IPS-18a (cell line): Measurements from ENCODE around the gene ASB13.

ENCODE experiments used
- H3K27ac ChIP-seq: one replicate; pipeline ENCODE4 v1.5.1; 2013; ENCODE audit warnings: low read length
- H3K27me3 ChIP-seq: one replicate; pipeline ENCODE4 v1.6.1; 2013; ENCODE audit warnings: mild to moderate bottlenecking, low read length; ENCODE audit not compliant: control insufficient read depth, insufficient read depth
- H3K36me3 ChIP-seq: one replicate; pipeline ENCODE4 v1.6.1; 2013; ENCODE audit warnings: low read depth, low read length; ENCODE audit not compliant: control insufficient read depth
- H3K4me1 ChIP-seq: one replicate; pipeline ENCODE4 v1.6.1; 2013; ENCODE audit warnings: low read depth, low read length; ENCODE audit not compliant: control insufficient read depth
- H3K4me3 ChIP-seq: one replicate; pipeline ENCODE4 v1.5.1; 2013; ENCODE audit warnings: low read length
- H3K9ac ChIP-seq: one replicate; pipeline ENCODE4 v1.6.1; 2013; ENCODE audit warnings: mild to moderate bottlenecking, low read length, moderate library complexity
- H3K9me3 ChIP-seq: one replicate; pipeline ENCODE4 v1.6.1; 2013; ENCODE audit warnings: low read depth, low read length; ENCODE audit not compliant: control insufficient read depth

ASB13 gene

GRCh38 chr10:5666008-5666840, at the start of gene ASB13:
ASB13 (minus strand) TSS chr10:5666595; CDS start chr10:5666551, 44 bp downstream.
- Histone ChIP-seq H3K4me1 (peaks cover 19% of the 10 kb centered on the region), H3K27me3 (peaks cover 18% of the 10 kb centered on the region), H3K36me3 (no peaks in the 10 kb centered on the region), H3K4me3 (peak within 1 kb of the TSS; percentile 84), H3K9me3 (no peaks in the 10 kb centered on the region), H3K9ac (peak within 1 kb of the TSS; percentile 63), H3K27ac (no peak within 1 kb of the TSS)

- Histone ChIP-seq H3K9ac (no peak overlapping the region), H3K27me3 (no peaks in the 10 kb centered on the region), H3K4me1 (peaks cover 4% of the 10 kb centered on the region), H3K27ac (no peak overlapping the region), H3K4me3 (no peak overlapping the region), H3K36me3 (no peaks in the 10 kb centered on the region), H3K9me3 (no peaks in the 10 kb centered on the region)
These were observed 45.2 kb upstream of the ASB13 start for GRCh38 chr10:5711642-5712041.

- H3K4me1 ChIP-seq: peaks cover 4% of the 10 kb centered on the region
- no peaks in the 10 kb centered on the region for H3K9me3 ChIP-seq
- H3K9ac ChIP-seq: no peak overlapping the region
- H3K36me3 ChIP-seq: no peaks in the 10 kb centered on the region
- H3K4me3 ChIP-seq: no peak overlapping the region
- H3K27ac ChIP-seq: no peak overlapping the region
- H3K27me3 ChIP-seq: no peaks in the 10 kb centered on the region
These were observed 44.5 kb upstream of the ASB13 start for GRCh38 chr10:5710859-5711258.

- no peaks in the 10 kb centered on the region for H3K27me3 ChIP-seq
- peaks cover 4% of the 10 kb centered on the region for H3K4me1 ChIP-seq
- H3K4me3 ChIP-seq: no peak overlapping the region
- H3K36me3 ChIP-seq: no peaks in the 10 kb centered on the region
- H3K9me3 ChIP-seq: no peaks in the 10 kb centered on the region
- H3K9ac ChIP-seq: no peak overlapping the region
- H3K27ac ChIP-seq: no peak overlapping the region
These were observed 43.5 kb upstream of the ASB13 start for GRCh38 chr10:5709865-5710264.

GRCh38 chr10:5708356-5708755, 42.0 kb upstream of the ASB13 start:
- Histone ChIP-seq H3K9ac (no peak overlapping the region), H3K27ac (no peak overlapping the region), H3K9me3 (no peaks in the 10 kb centered on the region), H3K36me3 (no peaks in the 10 kb centered on the region), H3K4me3 (no peak overlapping the region), H3K4me1 (peaks cover 4% of the 10 kb centered on the region), H3K27me3 (no peaks in the 10 kb centered on the region)

GRCh38 chr10:5698062-5698461, 31.7 kb upstream of the ASB13 start:
- Histone ChIP-seq H3K27ac (no peak overlapping the region), H3K9me3 (no peaks in the 10 kb centered on the region), H3K4me3 (no peak overlapping the region), H3K36me3 (no peaks in the 10 kb centered on the region), H3K27me3 (no peaks in the 10 kb centered on the region), H3K4me1 (peaks cover 10% of the 10 kb centered on the region), H3K9ac (no peak overlapping the region)

- Histone ChIP-seq H3K9me3 (no peaks in the 10 kb centered on the region), H3K27me3 (no peaks in the 10 kb centered on the region)
These were observed 30.9 kb upstream of the ASB13 start for GRCh38 chr10:5697342-5697741.

GRCh38 chr10:5694573-5694972, 28.2 kb upstream of the ASB13 start:
- Histone ChIP-seq H3K9ac (no peak overlapping the region), H3K27me3 (no peaks in the 10 kb centered on the region), H3K4me3 (no peak overlapping the region), H3K27ac (no peak overlapping the region), H3K4me1 (peaks cover 17% of the 10 kb centered on the region), H3K36me3 (no peaks in the 10 kb centered on the region), H3K9me3 (no peaks in the 10 kb centered on the region)

More at GRCh38 chr10:5697342-5697741, 30.9 kb upstream of the ASB13 start:
- no peak overlapping the region for H3K9ac ChIP-seq
- H3K27ac ChIP-seq: no peak overlapping the region
- peaks cover 12% of the 10 kb centered on the region for H3K4me1 ChIP-seq
- H3K4me3 ChIP-seq: no peak overlapping the region
- no peaks in the 10 kb centered on the region for H3K36me3 ChIP-seq

- Histone ChIP-seq H3K27ac (no peak overlapping the region), H3K4me1 (peaks cover 11% of the 10 kb centered on the region), H3K27me3 (no peaks in the 10 kb centered on the region), H3K9ac (peak overlapping the region; percentile 68), H3K9me3 (no peaks in the 10 kb centered on the region), H3K4me3 (peak overlapping the region; percentile 80), H3K36me3 (no peaks in the 10 kb centered on the region)
These were observed 26.3 kb upstream of the ASB13 start for GRCh38 chr10:5692461-5693358.

- Histone ChIP-seq H3K4me3 (peak overlapping the region; percentile 80), H3K27ac (no peak overlapping the region), H3K4me1 (peaks cover 11% of the 10 kb centered on the region), H3K36me3 (no peaks in the 10 kb centered on the region), H3K9ac (no peak overlapping the region), H3K9me3 (no peaks in the 10 kb centered on the region), H3K27me3 (no peaks in the 10 kb centered on the region)
These were observed 25.4 kb upstream of the ASB13 start for GRCh38 chr10:5691786-5692185.

GRCh38 chr10:5688587-5688986, 22.2 kb upstream of the ASB13 start:
- no peaks in the 10 kb centered on the region for H3K9me3 ChIP-seq
- no peaks in the 10 kb centered on the region for H3K36me3 ChIP-seq
- H3K4me3 ChIP-seq: no peak overlapping the region
- peaks cover 6% of the 10 kb centered on the region for H3K27me3 ChIP-seq
- H3K4me1 ChIP-seq: peaks cover 20% of the 10 kb centered on the region
- H3K9ac ChIP-seq: no peak overlapping the region
- H3K27ac ChIP-seq: no peak overlapping the region
